Cardiac muscle cell (in vitro differentiated cells and primary cell): ENCODE measurements around the gene MAP1S. TPM values are rescaled to one million over a fixed set of nuclear protein-coding genes. Genes with fewer than 3 reads are reported as not detected.

Source experiments
- DNase-seq, 2 donors: peaks; one replicate each; pipeline versions ENCODE4 v3.0.0 to v3.0.0-alpha.2; 2010 to 2017; ENCODE audit warnings: low read depth in 1 of 2, low spot score in 1 of 2
- H3K27ac ChIP-seq: fragments of 200-600 bp; sonication (generic); 2 replicates; pipeline ENCODE4 v1.5.1; 2016
- H3K27me3 ChIP-seq: fragments of 200-600 bp; sonication (generic); 2 replicates; pipeline ENCODE4 v1.6.0; 2016; ENCODE audit warnings: control low read depth
- H3K36me3 ChIP-seq: fragments of 200-600 bp; sonication (generic); 2 replicates; pipeline ENCODE4 v1.5.1; 2016; ENCODE audit warnings: control low read depth
- H3K4me1 ChIP-seq: fragments of 200-600 bp; sonication (generic); 2 replicates; pipeline ENCODE4 v1.8.1; 2017; ENCODE audit warnings: low read depth, mild to moderate bottlenecking, mixed run types
- H3K4me3 ChIP-seq: fragments of 200-600 bp; sonication (generic); 2 replicates; pipeline ENCODE4 v1.5.1; 2016; ENCODE audit warnings: mild to moderate bottlenecking
- H3K9me3 ChIP-seq: fragments of 200-600 bp; sonication (generic); 2 replicates; pipeline ENCODE4 v1.5.1; 2017; ENCODE audit warnings: low read depth, mild to moderate bottlenecking, control low read depth
- polyA plus RNA-seq: library from polyadenylated mRNA; unstranded; fragments of >200 nt; fragmentation: Nextera tagmentation; extraction: Ambion mirVana; gene quantifications from 2 replicates; pipeline ENCODE4 v1.2.1, GENCODE V29; 2016
- total RNA-seq: library from RNA; depleted of rRNA; stranded (reverse); fragments of >200 nt; gene quantifications from 2 replicates; pipeline ENCODE4 v1.2.3, GENCODE V29; 2016
- TF ChIP-seq, protein P1 (sequence below): IDR thresholded peaks from 2 replicates; pipeline ENCODE4 v1.5.1; 2012; ENCODE audit warnings: low read depth, mild to moderate bottlenecking, low read length

Gene MAP1S
- total and polyA plus RNA-seq, 2 experiments from 2014 or later: 60.4 to 61.7 TPM

DNA sequence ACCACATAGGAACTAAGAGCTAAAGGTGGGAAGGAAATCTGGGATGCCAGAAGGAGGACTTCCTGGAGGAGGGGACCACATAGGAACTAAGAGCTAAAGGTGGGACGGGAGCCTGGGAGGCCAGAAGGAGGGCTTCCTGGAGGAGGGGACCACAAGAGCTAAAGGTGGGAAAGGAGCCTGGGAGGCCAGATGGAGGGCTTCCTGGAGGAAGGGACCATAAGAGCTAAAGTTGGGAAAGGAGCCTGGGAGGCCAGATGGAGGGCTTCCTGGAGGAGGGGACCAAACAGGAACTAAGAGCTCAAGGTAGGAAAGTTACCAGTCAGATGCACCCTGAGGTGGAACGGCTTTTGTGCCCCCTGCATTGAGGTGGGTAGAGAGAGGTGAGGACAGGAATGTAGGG is 22.2 kb downstream of the MAP1S start:
- DNase-seq: no peak
- Histone ChIP-seq H3K36me3 (no peaks in the 10 kb centered on the region), H3K27ac (no peak overlapping the region), H3K4me3 (no peak overlapping the region), H3K27me3 (no peaks in the 10 kb centered on the region), H3K9me3 (no peaks in the 10 kb centered on the region), H3K4me1 (no peaks in the 10 kb centered on the region)
- TF ChIP-seq, protein P1, sequence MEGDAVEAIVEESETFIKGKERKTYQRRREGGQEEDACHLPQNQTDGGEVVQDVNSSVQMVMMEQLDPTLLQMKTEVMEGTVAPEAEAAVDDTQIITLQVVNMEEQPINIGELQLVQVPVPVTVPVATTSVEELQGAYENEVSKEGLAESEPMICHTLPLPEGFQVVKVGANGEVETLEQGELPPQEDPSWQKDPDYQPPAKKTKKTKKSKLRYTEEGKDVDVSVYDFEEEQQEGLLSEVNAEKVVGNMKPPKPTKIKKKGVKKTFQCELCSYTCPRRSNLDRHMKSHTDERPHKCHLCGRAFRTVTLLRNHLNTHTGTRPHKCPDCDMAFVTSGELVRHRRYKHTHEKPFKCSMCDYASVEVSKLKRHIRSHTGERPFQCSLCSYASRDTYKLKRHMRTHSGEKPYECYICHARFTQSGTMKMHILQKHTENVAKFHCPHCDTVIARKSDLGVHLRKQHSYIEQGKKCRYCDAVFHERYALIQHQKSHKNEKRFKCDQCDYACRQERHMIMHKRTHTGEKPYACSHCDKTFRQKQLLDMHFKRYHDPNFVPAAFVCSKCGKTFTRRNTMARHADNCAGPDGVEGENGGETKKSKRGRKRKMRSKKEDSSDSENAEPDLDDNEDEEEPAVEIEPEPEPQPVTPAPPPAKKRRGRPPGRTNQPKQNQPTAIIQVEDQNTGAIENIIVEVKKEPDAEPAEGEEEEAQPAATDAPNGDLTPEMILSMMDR: no peak

DNA sequence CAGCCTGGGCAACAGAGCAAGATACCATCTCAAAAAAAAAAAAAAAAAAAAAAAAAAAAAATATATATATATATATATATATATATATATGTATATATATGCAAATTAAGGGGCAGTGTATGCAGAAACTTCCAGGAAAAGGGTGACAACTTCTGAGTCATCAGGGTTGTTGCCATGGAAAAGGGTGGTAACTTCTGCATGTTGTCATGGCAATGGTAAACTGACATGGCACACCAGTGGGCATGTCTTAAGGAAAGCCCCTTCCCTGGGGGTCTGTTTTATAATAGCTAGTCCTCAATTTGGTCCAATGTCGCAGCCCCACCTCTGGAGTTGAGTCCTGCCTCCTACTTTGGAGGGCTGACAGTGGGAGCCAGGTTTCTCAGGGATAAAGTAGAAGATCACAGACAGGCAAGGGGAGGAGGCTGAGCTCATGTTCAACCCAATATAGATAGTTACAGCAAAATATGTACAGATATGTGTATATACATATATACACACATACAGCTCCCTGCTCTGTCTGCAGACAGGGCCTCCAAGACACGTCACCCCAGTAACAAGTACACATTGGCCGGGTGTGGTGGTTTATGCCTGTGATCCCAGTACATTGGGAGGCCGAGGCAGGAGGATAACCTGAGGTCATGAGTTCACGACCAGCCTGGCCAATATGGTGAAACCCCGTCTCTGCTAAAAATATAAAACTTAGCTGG is 24.7 kb downstream of the MAP1S start:
- Histone ChIP-seq H3K9me3 (no peaks in the 10 kb centered on the region), H3K27me3 (no peaks in the 10 kb centered on the region), H3K27ac (no peak overlapping the region), H3K4me1 (no peaks in the 10 kb centered on the region), H3K36me3 (no peaks in the 10 kb centered on the region), H3K4me3 (no peak overlapping the region)
- TF ChIP-seq, protein P1: no peak
- DNase-seq: peak in 1 of 2 donors; percentile 70

DNA sequence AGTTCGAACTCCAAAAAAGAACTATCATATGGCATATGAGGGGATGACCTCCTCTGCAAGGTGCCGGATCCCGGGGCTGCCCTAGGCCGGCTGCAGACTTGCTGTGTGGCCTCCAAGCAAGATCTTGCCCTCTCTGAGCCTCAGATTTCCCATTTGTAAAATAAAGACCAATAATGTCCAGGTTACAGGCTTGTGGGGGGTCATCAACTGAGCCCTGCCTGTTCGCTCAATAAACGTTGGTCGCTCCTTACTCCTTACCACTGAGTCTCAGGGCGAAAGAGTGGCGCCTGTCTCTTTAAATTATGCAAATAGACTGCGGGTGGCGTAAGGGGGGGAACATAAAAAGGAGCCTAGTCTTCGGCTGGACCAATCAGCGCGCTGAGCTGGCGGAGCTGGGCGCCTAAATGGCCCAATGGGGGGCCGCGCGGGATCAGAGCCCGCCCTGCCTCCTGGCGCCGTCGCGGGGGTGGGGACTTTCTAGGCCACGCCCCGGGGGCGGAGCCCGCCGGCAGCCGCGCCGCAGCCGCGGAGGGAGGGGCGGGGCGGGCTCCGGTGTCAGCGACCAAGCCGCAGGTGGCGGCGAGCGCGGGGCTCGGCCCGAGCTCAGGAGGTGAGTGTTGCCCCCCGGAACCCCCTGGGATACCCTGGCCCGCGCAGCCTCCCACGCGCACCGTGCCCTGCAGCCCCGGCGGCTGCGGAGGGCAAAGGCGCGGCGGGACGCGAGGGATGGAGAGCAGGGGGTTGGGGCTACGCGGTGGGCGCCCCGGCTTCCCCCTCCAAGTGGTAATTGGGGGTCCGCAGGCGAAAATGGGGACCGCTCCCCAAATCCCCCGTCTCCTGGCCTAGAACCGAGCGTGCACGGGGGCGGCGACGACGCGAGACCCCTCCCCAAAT is 28.2 kb downstream of the MAP1S start:
- TF ChIP-seq, protein P1: no peak
- no peaks in the 10 kb centered on the region for H3K36me3 ChIP-seq
- peak overlapping the region; percentile 47 for H3K4me3 ChIP-seq
- H3K27me3 ChIP-seq: no peaks in the 10 kb centered on the region
- peak; percentile 96 to 98 for DNase-seq
- no peaks in the 10 kb centered on the region for H3K4me1 ChIP-seq
- H3K9me3 ChIP-seq: no peaks in the 10 kb centered on the region
- no peak overlapping the region for H3K27ac ChIP-seq

DNA sequence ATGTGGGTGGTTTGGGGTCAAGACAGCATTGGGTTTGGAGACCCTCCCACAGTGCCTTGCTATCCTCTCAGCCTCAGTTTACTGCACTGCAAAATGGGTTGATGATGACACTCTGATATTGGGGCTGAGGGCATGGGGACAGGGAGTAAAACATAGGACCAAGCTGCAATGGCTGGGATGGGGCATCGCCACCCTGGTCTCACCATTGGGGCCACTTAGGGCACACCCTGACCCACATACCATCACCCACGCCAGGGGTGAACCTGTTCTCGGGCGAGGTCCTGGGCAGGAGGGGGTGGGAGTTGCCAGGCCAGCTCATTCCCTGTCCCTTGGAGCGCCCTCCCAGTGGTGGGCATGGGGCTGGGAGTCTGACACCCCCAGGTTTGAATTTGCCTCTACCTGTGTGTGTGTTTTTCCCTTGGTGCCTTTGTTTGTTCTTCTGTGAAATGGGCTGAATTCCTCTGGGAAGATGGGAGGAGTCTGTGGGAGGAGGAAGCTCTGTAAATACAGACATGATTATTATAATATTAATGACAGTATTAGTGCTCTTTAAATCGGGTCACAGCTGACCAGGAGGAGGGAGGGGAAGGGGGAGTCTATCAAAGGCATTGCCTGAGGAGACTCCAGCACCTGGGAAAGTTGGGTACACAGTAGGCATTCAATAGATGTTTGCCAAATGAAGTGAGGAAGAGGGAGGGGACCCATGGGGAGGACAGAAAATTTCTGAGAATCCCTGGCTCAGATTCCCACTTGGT is 29.8 kb downstream of the MAP1S start:
- no peaks in the 10 kb centered on the region for H3K9me3 ChIP-seq
- H3K4me3 ChIP-seq: no peak overlapping the region
- no peak for DNase-seq
- no peaks in the 10 kb centered on the region for H3K27me3 ChIP-seq
- H3K36me3 ChIP-seq: no peaks in the 10 kb centered on the region
- no peak overlapping the region for H3K27ac ChIP-seq
- no peaks in the 10 kb centered on the region for H3K4me1 ChIP-seq
- TF ChIP-seq, protein P1: no peak

DNA sequence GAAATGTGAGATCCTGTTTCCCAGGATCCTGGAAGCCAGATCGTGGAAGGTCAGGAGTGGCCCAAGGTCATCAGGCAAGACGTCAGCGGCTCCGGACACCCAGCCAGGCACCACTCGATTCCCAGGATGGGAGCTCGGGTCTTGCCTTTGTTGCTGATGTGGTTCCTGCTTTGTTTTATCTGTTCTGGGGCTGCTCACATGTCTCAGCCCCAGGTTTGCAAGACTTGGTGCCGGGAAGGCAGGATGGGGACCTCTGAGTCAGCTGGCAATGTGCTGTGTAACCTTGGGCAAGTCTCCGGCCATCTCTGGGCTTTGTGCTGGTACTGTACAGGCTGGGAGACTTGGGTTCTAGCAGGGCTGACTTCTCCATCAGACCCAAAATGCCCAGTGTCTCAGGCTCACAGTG is 30.6 kb downstream of the MAP1S start:
- no peak for DNase-seq
- H3K27ac ChIP-seq: no peak overlapping the region
- H3K4me3 ChIP-seq: no peak overlapping the region
- H3K4me1 ChIP-seq: no peaks in the 10 kb centered on the region
- no peaks in the 10 kb centered on the region for H3K27me3 ChIP-seq
- H3K9me3 ChIP-seq: no peaks in the 10 kb centered on the region
- TF ChIP-seq, protein P1: no peak
- no peaks in the 10 kb centered on the region for H3K36me3 ChIP-seq
